Caco-2 (cell line): ENCODE data around the gene TWNK. TPM values are rescaled to one million over a fixed set of nuclear protein-coding genes. Genes with fewer than 3 reads are reported as not detected.

ENCODE experiments used
- BruUV-seq: library from RNA; stranded (reverse); fragments of 400-500 nt; replicated peaks from 2 replicates; lab custom pipeline; 2021; lab: Mats Ljungman, UMichigan
- CTCF ChIA-PET: fragments of 300-600 bp; sonication (Branson Sonifier 250); formaldehyde crosslinking; loops from one replicate; lab custom pipeline; 2022; ENCODE audit warnings: antibody characterized with exemption; lab: Charles Lee
- POLR2A ChIA-PET: fragments of 300-600 bp; sonication (Branson Sonifier 250); formaldehyde crosslinking; loops from one replicate; lab custom pipeline; 2022; ENCODE audit warnings: antibody characterized with exemption; lab: Charles Lee
- DNase-seq, 2 experiments: peaks; one replicate each; pipeline versions ENCODE4 v3.0.0 to v3.0.0-alpha.2; 2020 to 2022
- H3K27me3 ChIP-seq: replicated peaks from 2 replicates; pipeline ENCODE4 v1.6.0; 2011; ENCODE audit warnings: low read length; ENCODE audit not compliant: control insufficient read depth, insufficient read depth
- H3K36me3 ChIP-seq: 2 replicates; pipeline ENCODE4 v1.5.1; 2011; ENCODE audit warnings: low read length; ENCODE audit not compliant: control insufficient read depth, insufficient read depth
- H3K4me1 ChIP-seq: fragments of 250-450 bp; sonication (Bioruptor Pico); 2 replicates; pipeline ENCODE4 v1.5.1; 2020; ENCODE audit warnings: mild to moderate bottlenecking
- H3K4me3 ChIP-seq: 2 replicates; pipeline ENCODE4 v1.5.1; 2011; ENCODE audit warnings: low read depth, mild to moderate bottlenecking, control low read depth, low read length
- H3K9me3 ChIP-seq: fragments of 250-450 bp; sonication (Bioruptor Pico); 2 replicates; pipeline ENCODE4 v1.5.1; 2020; ENCODE audit warnings: mild to moderate bottlenecking, moderate library complexity
- H3K27ac Mint-ChIP-seq: one replicate; pipeline ENCODE4 v1.8.0; 2022; ENCODE audit warnings: mixed read lengths; ENCODE audit not compliant: unreplicated experiment
- H3K27me3 Mint-ChIP-seq: one replicate; pipeline ENCODE4 v1.8.0; 2022; ENCODE audit warnings: mixed read lengths; ENCODE audit not compliant: insufficient read depth, unreplicated experiment
- H3K36me3 Mint-ChIP-seq: one replicate; pipeline ENCODE4 v1.8.0; 2022; ENCODE audit warnings: mild to moderate bottlenecking, mixed read lengths; ENCODE audit not compliant: insufficient read depth, unreplicated experiment
- H3K4me1 Mint-ChIP-seq: one replicate; pipeline ENCODE4 v1.8.0; 2022; ENCODE audit warnings: low read depth, mixed read lengths; ENCODE audit not compliant: unreplicated experiment
- H3K4me3 Mint-ChIP-seq: one replicate; pipeline ENCODE4 v1.8.0; 2022; ENCODE audit warnings: mild to moderate bottlenecking, moderate library complexity, mixed read lengths; ENCODE audit not compliant: unreplicated experiment
- H3K9me3 Mint-ChIP-seq: one replicate; pipeline ENCODE4 v1.8.0; 2022; ENCODE audit warnings: mixed read lengths; ENCODE audit not compliant: unreplicated experiment
- intact Hi-C: fragments of 100-400 bp; cut with micrococcal nuclease; formaldehyde crosslinking; loops from one replicate; pipeline ENCODE4 v1.10.0; 2022; ENCODE audit not compliant: unreplicated experiment
- total RNA-seq: library from RNA; stranded (reverse); gene quantifications from 2 replicates; pipeline ENCODE4 v1.2.3, GENCODE V29; 2022
- TF ChIP-seq, protein P1 (sequence below), 2 experiments: fragments of 200-600 bp in 1 of 2; IDR thresholded peaks; 1 replicate in 1 of 2; 2 replicates in 1 of 2; pipeline versions ENCODE4 v1.5.1 to v1.8.0; 2011 to 2022; ENCODE audit warnings: antibody characterized with exemption in 1 of 2, control low read depth in 1 of 2, inconsistent platforms in 1 of 2, low read depth in 1 of 2, low read length in 1 of 2, mild to moderate bottlenecking in 1 of 2, moderate library complexity in 1 of 2; ENCODE audit not compliant: insufficient read depth in 1 of 2, severe bottlenecking in 1 of 2, unreplicated experiment in 1 of 2

TWNK gene
- total RNA-seq, 1 experiment from 2014 or later, result 29.8 TPM

DNA sequence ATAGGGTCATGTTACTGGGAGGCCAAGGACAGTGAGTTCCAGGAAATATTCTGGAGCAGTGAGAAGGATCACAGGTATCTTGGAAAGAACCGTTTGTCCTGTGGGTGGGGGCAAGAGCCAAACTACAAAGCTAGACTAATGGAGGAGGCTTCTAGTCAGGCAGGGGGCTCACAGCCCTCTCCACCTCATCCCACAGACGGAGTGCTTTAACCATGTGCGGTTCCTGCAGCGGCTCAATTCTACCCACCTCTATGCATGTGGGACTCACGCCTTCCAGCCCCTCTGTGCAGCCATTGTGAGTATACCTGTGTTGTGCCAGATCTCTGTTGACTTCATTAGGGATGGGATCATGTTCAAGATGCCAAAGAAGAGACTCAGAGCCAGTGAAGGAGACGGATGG, 9.9 kb upstream of the TWNK start:
- DNase-seq, result no peak
- Histone ChIP-seq H3K9me3 (no peaks in the 10 kb centered on the region), H3K36me3 (peaks cover 20% of the 10 kb centered on the region), H3K27me3 (no peaks in the 10 kb centered on the region), H3K4me3 (no peak overlapping the region), H3K4me1 (peaks cover 14% of the 10 kb centered on the region)
- no TSS peak for BruUV-seq
- H3K4me1 Mint-ChIP-seq, result peaks cover 23% of the 10 kb centered on the region
- H3K27ac Mint-ChIP-seq, result no peak overlapping the region
- ChIA-PET CTCF (no interaction called here), POLR2A (no interaction called here)
- intact Hi-C loops, result no loop called here
- TF ChIP-seq, protein P1, sequence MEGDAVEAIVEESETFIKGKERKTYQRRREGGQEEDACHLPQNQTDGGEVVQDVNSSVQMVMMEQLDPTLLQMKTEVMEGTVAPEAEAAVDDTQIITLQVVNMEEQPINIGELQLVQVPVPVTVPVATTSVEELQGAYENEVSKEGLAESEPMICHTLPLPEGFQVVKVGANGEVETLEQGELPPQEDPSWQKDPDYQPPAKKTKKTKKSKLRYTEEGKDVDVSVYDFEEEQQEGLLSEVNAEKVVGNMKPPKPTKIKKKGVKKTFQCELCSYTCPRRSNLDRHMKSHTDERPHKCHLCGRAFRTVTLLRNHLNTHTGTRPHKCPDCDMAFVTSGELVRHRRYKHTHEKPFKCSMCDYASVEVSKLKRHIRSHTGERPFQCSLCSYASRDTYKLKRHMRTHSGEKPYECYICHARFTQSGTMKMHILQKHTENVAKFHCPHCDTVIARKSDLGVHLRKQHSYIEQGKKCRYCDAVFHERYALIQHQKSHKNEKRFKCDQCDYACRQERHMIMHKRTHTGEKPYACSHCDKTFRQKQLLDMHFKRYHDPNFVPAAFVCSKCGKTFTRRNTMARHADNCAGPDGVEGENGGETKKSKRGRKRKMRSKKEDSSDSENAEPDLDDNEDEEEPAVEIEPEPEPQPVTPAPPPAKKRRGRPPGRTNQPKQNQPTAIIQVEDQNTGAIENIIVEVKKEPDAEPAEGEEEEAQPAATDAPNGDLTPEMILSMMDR (IDR thresholded peaks at IDR 0.05; ENCODE audit: insufficient read depth in 1 of 2, low read depth in 1 of 2, low read length in 1 of 2, severe bottlenecking in 1 of 2, unreplicated experiment in 1 of 2), result no peak
- H3K36me3 Mint-ChIP-seq, result peaks cover 55% of the 10 kb centered on the region
- no peak overlapping the region for H3K4me3 Mint-ChIP-seq
- no peaks in the 10 kb centered on the region for H3K9me3 Mint-ChIP-seq
- no peaks in the 10 kb centered on the region for H3K27me3 Mint-ChIP-seq

DNA sequence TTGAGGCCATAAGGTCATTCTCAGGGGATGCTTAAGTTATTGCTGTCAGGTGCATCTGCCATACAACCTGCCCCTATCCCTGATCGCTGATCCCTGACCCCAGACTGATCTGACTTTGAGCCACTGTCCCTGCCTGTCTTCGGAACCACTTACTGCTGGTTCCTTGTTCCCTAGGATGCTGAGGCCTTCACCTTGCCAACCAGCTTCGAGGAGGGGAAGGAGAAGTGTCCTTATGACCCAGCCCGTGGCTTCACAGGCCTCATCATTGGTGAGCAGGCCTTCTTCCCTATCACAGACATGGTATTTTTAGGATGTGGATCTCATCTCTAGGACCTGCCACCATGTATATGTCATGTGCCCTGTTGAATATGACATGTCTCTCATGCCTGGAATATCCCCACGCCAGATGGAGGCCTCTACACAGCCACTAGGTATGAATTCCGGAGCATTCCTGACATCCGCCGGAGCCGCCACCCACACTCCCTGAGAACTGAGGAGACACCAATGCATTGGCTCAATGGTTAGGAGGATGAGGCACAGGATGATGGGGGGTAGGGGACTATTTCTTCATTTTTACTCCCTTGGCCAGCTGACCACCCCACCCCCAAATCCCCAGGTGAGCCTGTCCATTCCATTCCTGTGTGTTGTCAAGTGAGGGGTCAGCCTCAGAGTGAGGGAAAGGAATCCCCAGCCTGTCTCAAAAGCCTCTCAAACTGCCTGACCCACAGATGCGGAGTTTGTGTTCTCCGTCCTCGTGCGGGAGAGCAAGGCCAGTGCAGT, 9.0 kb upstream of the TWNK start:
- H3K4me1 ChIP-seq, result peaks cover 7% of the 10 kb centered on the region
- H3K27ac Mint-ChIP-seq, result no peak overlapping the region
- BruUV-seq, result no TSS peak
- ChIA-PET CTCF (no interaction called here), POLR2A (no interaction called here)
- peak in 1 of 2 experiments; percentile 21 for DNase-seq
- no peaks in the 10 kb centered on the region for H3K9me3 ChIP-seq
- H3K4me3 ChIP-seq, result no peak overlapping the region
- H3K4me3 Mint-ChIP-seq, result no peak overlapping the region
- peaks cover 15% of the 10 kb centered on the region for H3K4me1 Mint-ChIP-seq
- H3K9me3 Mint-ChIP-seq, result no peaks in the 10 kb centered on the region
- intact Hi-C loops, result no loop called here
- H3K27me3 ChIP-seq, result no peaks in the 10 kb centered on the region
- TF ChIP-seq, protein P1 (IDR thresholded peaks at IDR 0.05; ENCODE audit: insufficient read depth in 1 of 2, low read depth in 1 of 2, low read length in 1 of 2, severe bottlenecking in 1 of 2, unreplicated experiment in 1 of 2), result no peak
- H3K36me3 ChIP-seq, result peaks cover 13% of the 10 kb centered on the region
- peaks cover 46% of the 10 kb centered on the region for H3K36me3 Mint-ChIP-seq
- no peaks in the 10 kb centered on the region for H3K27me3 Mint-ChIP-seq

DNA sequence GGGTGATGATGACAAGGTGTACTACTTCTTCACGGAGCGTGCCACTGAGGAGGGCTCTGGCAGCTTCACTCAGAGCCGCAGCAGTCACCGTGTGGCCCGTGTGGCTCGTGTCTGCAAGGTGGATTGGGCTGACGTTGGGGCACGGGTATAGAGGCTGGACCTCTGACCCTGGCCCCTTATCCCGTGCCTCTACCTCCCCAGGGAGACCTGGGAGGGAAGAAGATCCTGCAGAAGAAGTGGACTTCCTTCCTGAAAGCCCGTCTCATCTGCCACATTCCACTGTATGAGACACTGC, 8.5 kb upstream of the TWNK start:
- H3K9me3 ChIP-seq, result no peaks in the 10 kb centered on the region
- H3K4me3 ChIP-seq, result no peak overlapping the region
- H3K27me3 Mint-ChIP-seq, result no peaks in the 10 kb centered on the region
- TF ChIP-seq, protein P1 (IDR thresholded peaks at IDR 0.05; ENCODE audit: insufficient read depth in 1 of 2, low read depth in 1 of 2, low read length in 1 of 2, severe bottlenecking in 1 of 2, unreplicated experiment in 1 of 2), result no peak
- peaks cover 44% of the 10 kb centered on the region for H3K36me3 Mint-ChIP-seq
- peaks cover 14% of the 10 kb centered on the region for H3K4me1 Mint-ChIP-seq
- H3K27ac Mint-ChIP-seq, result no peak overlapping the region
- H3K4me3 Mint-ChIP-seq, result no peak overlapping the region
- H3K9me3 Mint-ChIP-seq, result no peaks in the 10 kb centered on the region
- H3K27me3 ChIP-seq, result no peaks in the 10 kb centered on the region
- H3K36me3 ChIP-seq, result peaks cover 13% of the 10 kb centered on the region
- BruUV-seq, result no TSS peak
- DNase-seq, result peak in 1 of 2 experiments; percentile 8
- POLR2A ChIA-PET, result no interaction called here
- CTCF ChIA-PET, result no interaction called here
- intact Hi-C loops, result no loop called here
- peaks cover 7% of the 10 kb centered on the region for H3K4me1 ChIP-seq
